Left ventricle myocardium superior (tissue), 1 donor: ENCODE measurements around the gene AGT. TPM values are rescaled to one million over a fixed set of nuclear protein-coding genes. Genes with fewer than 3 reads are reported as not detected.
"Not testable (repeated sequence)": the region's sequence is repeated elsewhere in the genome, so short reads cannot be mapped to it uniquely, and the experiment has no call there.

Source experiments
- ATAC-seq: fragments of 200-7000 bp; cut with Tn5 transposase; one replicate; pipeline ENCODE4 v1.9.1; 2020; ENCODE audit warnings: mild to moderate bottlenecking, moderate library complexity
- DNase-seq: peaks from one replicate; pipeline ENCODE4 v3.0.0-alpha.2; 2020
- intact Hi-C: fragments of 100-400 bp; cut with micrococcal nuclease; formaldehyde crosslinking; loops from one replicate; pipeline ENCODE4 v1.11.0; 2022
- total RNA-seq: library from RNA; stranded (reverse); fragmentation: NEBNext Ultra II Directional; extraction: Animal tissue kit (Norgen Biotek cat#: 25700); gene quantifications from one replicate; pipeline ENCODE4 v1.2.1, GENCODE V29; 2021
- donor health status: DM: no; HTN: yes; CAD: no; lungs with severe emphysema.

AGT gene
- total RNA-seq, 1 donor from 2014 or later = 54.9 TPM

DNA sequence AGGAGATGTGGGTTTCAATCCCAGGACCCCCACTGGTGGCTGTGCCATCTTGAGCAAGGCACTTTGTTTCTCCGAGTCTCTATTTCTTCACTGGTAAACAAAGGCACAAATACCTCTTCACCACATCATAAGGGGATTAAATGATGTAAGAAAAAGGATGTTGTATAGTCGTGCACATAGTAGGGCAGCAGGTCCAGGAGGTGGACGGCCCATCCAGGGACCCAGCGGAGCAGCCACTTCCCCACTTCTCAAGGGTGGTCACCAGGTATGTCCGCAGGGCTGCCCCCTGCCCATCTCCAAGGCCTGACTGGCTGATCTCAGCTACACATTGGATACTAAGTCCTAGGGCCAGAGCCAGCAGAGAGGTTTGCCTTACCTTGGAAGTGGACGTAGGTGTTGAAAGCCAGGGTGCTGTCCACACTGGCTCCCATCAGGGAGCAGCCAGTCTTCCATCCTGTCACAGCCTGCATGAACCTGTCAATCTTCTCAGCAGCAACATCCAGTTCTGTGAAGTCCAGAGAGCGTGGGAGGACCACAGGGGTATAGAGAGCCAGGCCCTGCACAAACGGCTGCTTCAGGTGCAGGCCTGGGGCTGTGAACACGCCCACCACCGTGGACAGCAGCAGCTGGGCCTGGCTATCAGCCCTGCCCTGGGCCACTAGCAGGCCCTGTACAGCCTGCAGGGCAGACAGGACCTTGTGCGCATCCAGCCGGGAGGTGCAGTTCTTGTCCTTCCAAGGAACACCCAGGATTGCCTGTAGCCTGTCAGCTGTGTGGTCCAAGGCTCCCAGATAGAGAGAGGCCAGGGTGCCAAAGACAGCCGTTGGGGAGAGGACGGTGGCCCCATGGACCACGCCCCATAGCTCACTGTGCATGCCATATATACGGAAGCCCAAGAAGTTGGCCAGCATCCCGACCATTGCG, 4.0 kb downstream of the AGT start:
- ATAC-seq (no peak), DNase-seq (no peak)
- intact Hi-C loops = no loop called here

DNA sequence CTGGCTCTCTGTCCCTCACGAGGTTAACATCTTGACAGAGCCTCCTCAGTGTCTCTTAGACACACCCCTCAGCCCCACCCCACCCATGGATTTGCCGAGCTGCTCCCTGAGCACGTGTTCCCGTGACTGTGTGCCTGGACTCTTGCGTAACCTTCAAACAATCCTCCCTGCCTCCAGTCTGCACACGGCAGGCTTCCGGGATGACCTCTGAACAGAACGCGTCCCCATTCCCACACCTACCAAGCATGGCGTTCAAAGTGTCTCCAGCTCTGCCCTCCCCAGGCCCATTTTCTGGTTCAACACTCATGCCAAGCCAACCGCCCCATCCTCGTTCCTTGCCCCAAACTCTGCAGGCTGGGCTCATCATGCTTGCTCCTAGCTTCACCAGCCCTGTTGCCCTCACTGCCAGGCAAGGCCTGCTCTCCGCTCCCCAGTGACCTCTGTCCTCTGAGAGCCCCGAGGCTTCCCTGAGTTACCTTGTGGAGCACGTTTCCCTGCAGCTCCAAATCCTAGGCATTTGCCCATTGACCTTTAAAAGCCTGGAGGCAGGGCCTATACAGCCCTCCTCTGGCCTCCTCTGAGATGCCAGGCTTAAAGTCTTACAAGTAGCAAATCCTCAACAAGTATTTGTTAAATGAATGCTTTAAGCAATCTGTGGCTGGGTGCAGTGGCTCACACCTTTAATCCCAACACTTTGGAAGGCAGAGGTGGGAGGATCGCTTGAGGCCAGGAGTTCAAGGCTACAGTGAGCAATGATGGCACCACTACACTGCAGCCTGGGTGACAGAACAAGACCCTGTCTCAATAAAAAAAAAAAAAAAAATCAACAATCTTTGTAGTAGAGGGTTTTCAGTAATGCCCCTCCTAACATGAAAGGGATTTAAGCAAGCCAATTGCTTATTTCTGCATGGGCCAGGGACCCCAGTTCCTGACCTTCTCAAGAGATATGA, 5.0 kb downstream of the AGT start:
- ATAC-seq (peak; percentile 62), DNase-seq (no peak)
- intact Hi-C loops = no loop called here

DNA sequence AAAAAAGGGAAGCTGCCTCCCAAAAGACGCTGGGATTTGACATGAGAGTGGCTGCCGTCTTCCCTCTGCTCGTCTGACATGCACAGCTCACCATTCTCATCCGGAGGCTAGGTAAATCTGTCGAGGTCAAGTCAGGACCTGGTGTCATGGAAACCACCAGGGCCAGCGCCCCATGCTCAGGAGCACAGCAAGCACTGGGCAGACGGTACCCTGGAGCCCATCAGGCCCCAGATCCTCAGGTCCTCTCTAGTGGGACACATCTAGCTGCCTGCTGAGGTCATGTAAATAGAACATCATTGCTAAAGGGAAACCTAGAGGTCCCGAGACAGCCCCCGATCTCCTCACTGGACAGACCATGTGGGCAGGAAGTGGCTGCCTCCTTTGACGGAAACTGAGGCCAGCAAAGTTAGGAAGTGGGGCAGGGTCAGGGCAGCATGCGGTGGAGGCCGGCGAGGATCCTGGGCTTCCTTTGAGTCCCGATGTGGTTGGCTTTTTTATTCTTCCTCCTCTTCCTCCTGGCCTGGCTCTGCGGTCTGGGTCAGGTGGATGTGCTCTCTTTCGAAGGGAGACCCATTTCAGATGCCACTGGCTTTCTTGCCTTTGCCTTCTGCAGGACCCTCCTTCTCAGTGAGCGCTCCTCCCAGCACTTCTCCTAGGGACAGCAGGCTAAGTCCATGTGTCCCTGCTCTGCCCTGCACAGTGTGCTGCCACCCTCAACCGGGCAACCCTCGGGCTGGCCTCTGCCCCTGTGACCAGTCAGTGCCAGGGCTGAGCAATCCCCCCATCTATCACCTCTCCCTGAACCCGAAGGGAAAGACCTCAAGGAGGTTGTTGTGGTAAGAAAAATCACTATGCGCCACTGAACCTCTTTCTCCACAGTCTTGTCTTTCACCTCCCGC, 5.9 kb downstream of the AGT start:
- intact Hi-C loops = no loop called here
- ATAC-seq = no peak
- DNase-seq = no peak

DNA sequence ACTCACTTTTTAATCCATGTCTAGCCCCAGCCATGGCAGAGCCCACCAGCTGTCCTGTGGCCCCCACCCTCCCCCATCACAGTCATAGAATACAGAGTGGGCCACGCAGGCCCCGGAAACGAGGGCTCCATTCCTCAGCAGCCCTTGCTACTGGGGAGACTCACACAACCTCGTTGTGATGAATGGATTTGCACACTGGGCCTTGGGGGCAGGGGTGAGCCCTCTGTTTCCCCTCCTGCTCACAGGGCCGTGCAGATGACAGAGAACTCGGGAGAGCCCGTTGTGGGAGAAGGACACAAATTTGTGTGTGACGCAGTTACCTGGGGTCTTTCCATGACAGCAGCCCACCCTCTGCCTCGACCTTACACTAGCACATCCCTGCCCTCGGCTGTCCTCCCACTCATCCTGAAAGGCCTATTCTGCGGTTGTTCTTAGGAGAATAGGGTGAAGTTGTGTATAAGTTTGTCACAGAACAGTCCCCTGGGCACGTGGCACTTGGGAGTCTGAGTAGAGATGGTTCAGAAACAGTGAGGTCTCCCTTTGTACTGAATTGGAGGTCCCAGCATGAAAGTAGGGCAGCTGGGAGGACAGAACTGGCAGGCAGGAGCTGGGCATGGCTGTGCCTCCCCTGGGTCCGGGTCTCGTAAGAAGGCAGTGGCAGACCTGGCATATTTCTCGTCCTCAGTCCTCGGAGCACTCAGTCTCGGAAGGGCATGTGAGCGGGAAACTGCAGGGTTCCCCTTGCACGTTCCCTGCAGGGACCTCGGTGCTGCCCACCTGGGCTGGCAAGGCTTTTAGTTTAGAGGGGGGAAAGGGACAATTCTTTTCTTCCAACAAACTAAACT, 6.8 kb downstream of the AGT start:
- ATAC-seq (no peak), DNase-seq (no peak)
- intact Hi-C loops = no loop called here

DNA sequence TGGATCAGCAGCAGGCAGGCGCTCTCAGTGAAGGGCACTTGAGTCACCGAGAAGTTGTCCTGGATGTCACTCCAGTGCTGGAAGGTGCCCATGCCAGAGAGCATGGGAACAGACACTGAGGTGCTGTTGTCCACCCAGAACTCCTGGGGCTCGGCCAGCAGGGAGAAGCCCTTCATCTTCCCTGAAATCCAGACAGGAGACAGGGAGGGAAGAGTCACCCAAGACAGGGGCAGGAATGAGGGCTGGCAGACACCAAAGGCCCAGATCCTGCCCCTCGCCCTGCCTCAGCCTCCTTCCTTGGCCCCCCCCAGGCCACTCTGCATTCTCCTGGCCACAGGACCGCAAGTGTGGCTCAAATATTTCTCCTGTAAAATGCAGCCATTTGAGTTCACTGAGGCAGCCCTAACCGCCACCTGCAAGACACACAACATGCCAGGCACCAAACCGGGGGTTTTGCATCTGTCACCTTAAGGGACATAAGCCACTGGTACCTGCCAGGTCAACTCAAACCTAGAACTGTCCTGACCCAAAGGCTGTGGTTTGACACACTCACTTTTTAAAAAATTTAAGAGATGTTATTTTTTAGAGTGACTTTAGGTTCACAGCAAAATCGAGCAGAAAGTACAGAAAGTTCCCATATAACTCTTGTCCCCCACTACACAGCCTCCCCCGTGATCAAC, 7.8 kb downstream of the AGT start:
- DNase-seq (no peak), ATAC-seq (no peak)
- intact Hi-C loops = no loop called here

DNA sequence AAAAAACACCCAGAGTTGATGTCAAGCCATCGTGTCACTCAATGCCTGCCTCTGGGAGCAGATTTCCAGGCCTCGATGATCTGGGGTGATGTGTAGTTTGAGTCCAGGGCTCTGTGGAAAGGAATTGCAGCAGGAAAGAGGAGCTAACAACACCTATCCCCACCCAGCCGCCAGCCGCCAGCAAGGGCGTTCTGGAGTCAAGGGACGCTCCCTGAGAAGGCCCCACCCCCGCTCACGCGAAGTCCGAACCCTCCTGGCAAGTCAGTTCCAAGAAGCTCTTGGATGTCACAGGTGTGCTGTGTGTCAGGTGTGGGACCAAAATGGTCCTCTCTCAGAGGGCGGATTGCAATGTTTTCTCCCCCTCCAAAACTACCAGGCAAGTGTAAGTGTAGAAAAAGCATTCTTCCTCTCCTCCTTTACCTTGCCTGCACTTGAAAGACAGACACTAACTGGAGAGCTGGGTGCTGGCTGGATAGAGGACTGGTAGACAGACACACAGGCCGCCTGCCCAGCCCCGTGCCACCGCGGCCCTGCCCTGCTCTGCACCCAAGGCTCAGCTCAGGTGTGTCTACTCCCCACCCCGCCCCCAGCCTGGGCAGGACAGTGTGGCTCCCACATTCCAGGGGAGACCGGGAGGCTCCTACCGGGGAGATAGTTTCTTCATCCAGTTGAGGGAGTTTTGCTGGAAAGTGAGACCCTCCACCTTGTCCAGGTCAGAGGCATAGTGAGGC, 8.5 kb downstream of the AGT start:
- intact Hi-C loops = no loop called here
- ATAC-seq (no peak), DNase-seq (no peak)

DNA sequence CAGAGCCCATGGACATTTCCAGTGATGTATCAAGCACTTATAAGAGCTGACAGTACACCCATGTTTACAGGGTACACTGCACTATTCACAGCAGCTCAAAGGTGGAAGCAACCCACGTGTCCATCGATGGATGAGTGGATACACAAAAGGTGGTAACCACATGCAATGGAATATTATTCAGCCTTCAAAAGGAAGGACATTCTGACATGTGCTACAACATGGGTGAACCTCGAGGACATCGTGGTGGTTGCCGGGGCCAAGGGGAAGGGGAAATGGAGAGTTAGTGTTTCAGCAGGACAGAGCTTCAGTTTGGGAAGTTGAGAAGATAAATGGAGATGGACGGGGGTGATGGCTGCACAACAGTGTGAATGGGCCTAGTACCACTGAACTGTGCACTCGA, 9.1 kb downstream of the AGT start:
- intact Hi-C loops = no loop called here
- no peak for DNase-seq
- no peak for ATAC-seq

DNA sequence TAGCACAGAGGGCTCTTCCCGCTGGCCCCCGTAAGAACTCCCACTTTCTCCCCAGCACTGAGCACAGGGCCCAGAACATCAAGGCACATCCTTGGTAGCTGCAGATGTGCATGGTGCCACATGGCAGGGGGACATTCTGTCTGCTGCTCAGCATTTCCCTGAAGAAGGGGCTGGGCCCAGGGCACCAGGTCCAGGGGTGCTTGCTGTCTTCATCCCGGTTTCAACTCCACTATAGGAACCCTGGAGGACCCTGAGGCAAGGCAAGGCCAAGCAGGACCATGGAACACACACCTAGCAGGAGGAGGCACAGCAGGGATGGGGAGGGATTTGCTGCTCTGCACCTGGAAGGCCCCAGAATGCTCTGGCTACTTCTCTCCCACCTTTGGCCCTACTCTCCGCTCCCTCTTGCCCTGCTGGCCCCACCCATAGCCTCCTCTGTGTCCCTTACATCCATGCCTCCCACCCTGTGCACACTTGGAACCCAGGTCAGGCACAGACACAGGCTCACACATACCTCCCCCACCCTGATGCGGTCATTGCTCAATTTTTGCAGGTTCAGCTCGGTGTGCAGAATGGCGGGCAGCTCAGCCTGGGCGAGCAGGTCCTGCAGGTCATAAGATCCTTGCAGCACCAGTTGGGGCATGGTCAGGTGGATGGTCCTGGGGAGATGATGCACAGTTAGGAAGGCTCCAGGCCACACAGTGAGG, 10.1 kb downstream of the AGT start:
- DNase-seq (no peak), ATAC-seq (no peak)
- intact Hi-C loops = no loop called here

DNA sequence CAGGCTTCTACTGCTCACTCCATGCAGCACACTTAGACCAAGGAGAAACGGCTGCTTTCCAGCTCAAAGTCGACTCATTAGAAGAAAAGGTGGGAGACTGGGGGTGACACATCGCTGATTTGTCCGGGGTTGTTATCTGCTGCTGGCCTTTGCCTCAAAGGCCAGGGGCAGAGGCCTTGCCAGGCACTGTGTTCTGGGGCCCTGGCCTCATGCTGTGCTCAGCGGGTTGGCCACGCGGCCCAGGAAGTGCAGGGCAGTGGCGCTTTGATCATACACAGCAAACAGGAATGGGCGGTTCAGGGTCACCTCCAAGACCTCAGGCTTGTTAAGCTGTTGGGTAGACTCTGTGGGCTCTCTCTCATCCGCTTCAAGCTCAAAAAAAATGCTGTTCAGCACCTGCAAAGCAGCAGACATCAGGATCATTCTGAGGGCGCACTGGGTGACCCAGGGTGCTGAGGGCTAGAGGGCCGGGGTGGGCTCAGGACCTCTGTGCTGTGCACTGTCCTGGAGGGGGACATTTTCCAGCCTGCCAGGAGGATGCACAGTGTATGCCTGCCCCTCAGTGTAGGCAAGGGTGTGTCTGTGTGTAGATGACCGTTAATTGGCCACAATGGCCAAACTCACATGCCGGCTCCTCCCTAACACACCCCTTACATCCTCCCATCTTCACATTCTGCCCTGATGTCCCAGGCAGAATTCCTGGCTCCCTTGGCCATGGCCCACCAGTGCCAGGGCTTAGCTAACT, 10.8 kb downstream of the AGT start:
- intact Hi-C loops = no loop called here
- ATAC-seq (no peak), DNase-seq (no peak)

DNA sequence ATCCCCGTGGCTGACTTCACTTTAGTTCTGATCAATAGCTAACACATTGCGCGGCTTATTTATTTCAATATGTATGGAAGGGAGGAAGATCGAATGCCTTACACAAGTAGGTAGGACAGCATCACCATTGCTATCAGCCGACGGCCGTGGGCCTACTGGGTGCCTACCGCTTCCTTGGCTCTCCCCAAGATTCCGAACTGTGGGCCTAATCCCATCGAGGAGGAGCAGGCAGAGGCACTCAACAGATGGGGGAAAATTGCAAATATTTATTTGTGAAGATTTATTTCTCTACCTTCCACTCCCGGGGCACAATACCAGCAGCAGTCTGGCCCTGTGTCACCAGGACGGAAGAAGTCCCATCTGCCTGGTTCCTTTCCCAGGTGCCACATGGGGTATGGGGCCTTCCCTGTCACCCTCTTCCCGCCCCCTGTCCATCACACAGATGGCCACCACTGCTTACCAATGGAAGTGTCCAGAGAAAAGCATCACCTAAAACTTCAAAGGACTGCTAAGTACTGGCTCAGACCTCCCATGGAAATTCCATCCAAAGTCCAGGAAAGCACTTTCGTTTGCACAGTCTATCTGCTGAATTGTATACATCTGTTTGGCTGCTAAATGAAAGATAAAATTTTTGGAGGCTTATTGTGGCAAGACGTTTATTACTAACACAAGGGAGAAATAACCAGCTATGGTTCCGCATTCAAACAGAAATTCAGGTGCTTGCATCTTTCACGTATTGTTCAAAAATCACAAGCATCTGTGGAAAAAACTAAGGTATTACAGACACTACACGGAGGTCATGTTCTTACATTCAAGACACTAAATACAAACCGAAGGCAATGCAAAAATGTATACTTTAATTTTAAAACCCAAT, 11.8 kb downstream of the AGT start:
- DNase-seq (no peak), ATAC-seq (no peak)
- intact Hi-C loops = no loop called here

DNA sequence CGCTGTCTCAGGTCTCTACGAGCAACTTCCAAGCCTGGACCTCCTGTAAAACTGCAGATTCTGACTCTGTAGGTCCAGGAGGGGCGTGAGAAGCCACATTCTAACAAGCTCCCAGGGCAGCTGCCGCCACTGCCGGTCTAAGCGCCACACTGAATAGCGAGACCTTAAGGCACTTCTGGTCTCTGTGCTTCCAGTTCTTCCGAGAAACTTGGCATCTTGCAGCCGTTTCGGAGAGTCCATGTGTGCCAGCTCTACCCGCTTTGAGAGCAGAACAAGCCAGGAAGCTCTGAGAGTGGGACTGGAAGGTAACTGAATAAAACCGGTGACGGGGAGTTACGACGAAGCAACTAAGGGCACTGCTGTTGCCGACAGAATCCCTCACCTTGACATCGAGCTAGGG, 12.5 kb downstream of the AGT start:
- DNase-seq = no peak
- ATAC-seq = no peak
- intact Hi-C loops = no loop called here

DNA sequence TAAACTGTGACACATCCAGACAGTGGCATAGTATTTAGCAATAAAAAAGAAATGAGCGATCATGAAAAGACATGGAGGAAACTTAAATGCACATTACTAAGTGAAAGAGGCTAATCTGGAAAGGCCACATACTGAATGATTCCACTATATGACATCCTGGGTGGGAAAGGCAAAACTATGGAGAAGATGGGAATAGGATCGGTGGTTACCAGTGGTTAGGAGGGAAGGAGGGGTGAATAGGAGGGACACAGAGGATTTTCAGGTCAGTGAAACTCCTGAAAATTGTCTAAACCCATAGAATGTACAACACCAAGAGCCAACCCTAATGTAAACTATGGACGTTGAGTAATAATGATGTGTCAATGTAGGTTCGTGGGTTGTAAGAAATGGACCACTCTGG, 13.8 kb downstream of the AGT start:
- DNase-seq = no peak
- intact Hi-C loops = no loop called here
- ATAC-seq = no peak

DNA sequence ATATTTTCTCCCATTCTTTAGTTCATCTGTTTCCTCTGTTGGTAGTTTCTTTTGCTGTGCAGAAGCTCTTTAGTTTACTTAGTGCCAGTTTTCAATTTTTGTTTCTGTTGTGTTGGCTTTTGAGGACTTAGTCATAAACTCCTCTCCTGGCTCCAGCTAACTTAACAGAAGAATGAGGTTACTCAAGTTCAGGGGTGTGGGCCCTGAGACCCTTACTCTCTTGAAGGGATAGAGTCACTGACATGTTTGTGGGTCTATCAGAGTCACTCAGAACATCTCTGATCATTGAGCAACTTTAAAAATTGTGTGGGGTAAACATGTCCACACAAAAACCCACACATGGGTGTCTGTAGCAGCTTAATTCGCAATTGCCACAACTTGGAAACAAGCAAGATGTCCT, 14.2 kb downstream of the AGT start:
- intact Hi-C loops = no loop called here
- no peak for ATAC-seq
- no peak for DNase-seq

DNA sequence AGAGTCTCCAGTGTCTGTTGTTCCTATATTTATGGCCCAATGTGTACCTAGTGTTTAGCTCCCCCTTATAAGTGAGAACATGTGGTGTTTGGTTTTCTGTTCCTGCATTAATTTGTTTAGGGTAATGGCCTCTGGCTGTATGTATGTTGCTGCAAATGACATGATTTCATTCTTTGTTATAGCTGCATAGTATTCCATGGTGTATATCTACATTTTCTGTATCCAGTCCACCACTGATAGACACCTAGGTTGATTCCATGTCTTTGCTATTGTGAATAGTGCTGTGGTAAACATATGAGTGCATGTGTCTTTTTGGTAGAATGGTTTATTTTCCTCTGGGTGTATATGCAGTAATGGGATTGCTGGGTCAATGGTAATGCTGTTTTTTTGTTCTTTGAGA, 15.0 kb downstream of the AGT start:
- intact Hi-C loops, ATAC-seq, DNase-seq: not testable (repeated sequence)

DNA sequence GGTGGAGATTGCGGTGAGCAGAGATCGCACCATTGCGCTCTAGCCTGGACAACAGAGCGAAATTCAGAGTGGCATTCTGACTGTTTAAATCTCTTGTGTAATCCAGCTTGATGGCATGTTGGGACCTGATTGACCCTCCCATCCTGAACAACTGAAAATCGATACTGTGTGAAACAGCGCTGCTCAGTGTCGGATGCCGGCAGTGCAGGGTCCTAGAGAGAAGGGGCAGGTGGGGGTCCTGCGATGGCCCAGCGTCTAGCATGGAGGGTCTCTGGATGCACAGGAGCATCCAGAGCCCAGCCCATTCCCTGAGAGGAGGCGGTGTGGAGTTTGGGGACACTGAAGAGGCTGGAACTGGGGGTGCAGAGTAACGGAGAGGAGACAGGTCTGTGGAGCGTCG, 15.8 kb downstream of the AGT start:
- ATAC-seq (no peak), DNase-seq (no peak)
- intact Hi-C loops = no loop called here
